ENCODE results near the gene SLC4A4.

SLC4A4 gene

GRCh38 chr4:71411981-71412380, 73.2 kb downstream of the SLC4A4 start:
- no peak for DNase-seq
- TF ChIP-seq POLR2A (IDR thresholded peaks at IDR 0.05; ENCODE audit: low read length) (no peak), GATA1 (IDR thresholded peaks at IDR 0.05; ENCODE audit: low read depth, low read length) (no peak)

GRCh38 chr4:71415491-71415890, 76.7 kb downstream of the SLC4A4 start:
- TF ChIP-seq POLR2A (IDR thresholded peaks at IDR 0.05; ENCODE audit: low read length) = no peak
- TF ChIP-seq GATA1 (IDR thresholded peaks at IDR 0.05; ENCODE audit: low read depth, low read length) = no peak
- no peak for DNase-seq

- no peak for TF ChIP-seq POLR2A (IDR thresholded peaks at IDR 0.05; ENCODE audit: low read length)
- no peak for TF ChIP-seq GATA1 (IDR thresholded peaks at IDR 0.05; ENCODE audit: low read depth, low read length)
- DNase-seq = no peak
These were observed 78.3 kb downstream of the SLC4A4 start for GRCh38 chr4:71417150-71417549.

GRCh38 chr4:71426381-71427042, 87.7 kb downstream of the SLC4A4 start:
- no peak for DNase-seq
- TF ChIP-seq POLR2A (IDR thresholded peaks at IDR 0.05; ENCODE audit: low read length) (no peak), GATA1 (IDR thresholded peaks at IDR 0.05; ENCODE audit: low read depth, low read length) (no peak)

- TF ChIP-seq GATA1 (IDR thresholded peaks at IDR 0.05; ENCODE audit: low read depth, low read length) = no peak
- no peak for TF ChIP-seq POLR2A (IDR thresholded peaks at IDR 0.05; ENCODE audit: low read length)
- no peak for DNase-seq
These were observed 90.3 kb downstream of the SLC4A4 start for GRCh38 chr4:71429106-71429505.

- TF ChIP-seq POLR2A (IDR thresholded peaks at IDR 0.05; ENCODE audit: low read length) (no peak), GATA1 (IDR thresholded peaks at IDR 0.05; ENCODE audit: low read depth, low read length) (no peak)
- DNase-seq = no peak
These were observed 91.1 kb downstream of the SLC4A4 start for GRCh38 chr4:71429962-71430361.

- DNase-seq = no peak
- TF ChIP-seq POLR2A (IDR thresholded peaks at IDR 0.05; ENCODE audit: low read length) (no peak), GATA1 (IDR thresholded peaks at IDR 0.05; ENCODE audit: low read depth, low read length) (no peak)
These were observed 91.8 kb downstream of the SLC4A4 start for GRCh38 chr4:71430609-71431008.

- no peak for DNase-seq
- TF ChIP-seq GATA1 (IDR thresholded peaks at IDR 0.05; ENCODE audit: low read depth, low read length) (no peak), POLR2A (IDR thresholded peaks at IDR 0.05; ENCODE audit: low read length) (no peak)
These were observed 101.8 kb downstream of the SLC4A4 start for GRCh38 chr4:71440612-71441011.

GRCh38 chr4:71441186-71442169, 102.7 kb downstream of the SLC4A4 start:
- no peak for DNase-seq
- TF ChIP-seq POLR2A (IDR thresholded peaks at IDR 0.05; ENCODE audit: low read length) (no peak), GATA1 (IDR thresholded peaks at IDR 0.05; ENCODE audit: low read depth, low read length) (no peak)

- no peak for DNase-seq
- no peak for TF ChIP-seq GATA1 (IDR thresholded peaks at IDR 0.05; ENCODE audit: low read depth, low read length)
- no peak for TF ChIP-seq POLR2A (IDR thresholded peaks at IDR 0.05; ENCODE audit: low read length)
These were observed 103.5 kb downstream of the SLC4A4 start for GRCh38 chr4:71442336-71442735.

- TF ChIP-seq GATA1 (IDR thresholded peaks at IDR 0.05; ENCODE audit: low read depth, low read length) = no peak
- DNase-seq = no peak
These were observed 105.6 kb downstream of the SLC4A4 start for GRCh38 chr4:71444395-71444794.

GRCh38 chr4:71445811-71446210, 107.0 kb downstream of the SLC4A4 start:
- DNase-seq = no peak
- TF ChIP-seq GATA1 (IDR thresholded peaks at IDR 0.05; ENCODE audit: low read depth, low read length) = no peak
- no peak for TF ChIP-seq POLR2A (IDR thresholded peaks at IDR 0.05; ENCODE audit: low read length)

- TF ChIP-seq GATA1 (IDR thresholded peaks at IDR 0.05; ENCODE audit: low read depth, low read length) (no peak), POLR2A (IDR thresholded peaks at IDR 0.05; ENCODE audit: low read length) (no peak)
- no peak for DNase-seq
These were observed 107.8 kb downstream of the SLC4A4 start for GRCh38 chr4:71446479-71447081.

- no peak for TF ChIP-seq GATA1 (IDR thresholded peaks at IDR 0.05; ENCODE audit: low read depth, low read length)
- DNase-seq = no peak
These were observed 110.2 kb downstream of the SLC4A4 start for GRCh38 chr4:71449040-71449439.

Data from erythroblast (primary cell).